Neuronal stem cell (in vitro differentiated cells): ENCODE measurements around the gene CSDE1.

ENCODE experiments used
- DNase-seq: peaks from one replicate; pipeline ENCODE4 v3.0.0-alpha.2; 2013; ENCODE audit warnings: low spot score
- H2AFZ ChIP-seq: one replicate; pipeline ENCODE4 v1.6.1; 2013; ENCODE audit warnings: mild to moderate bottlenecking, low read length, inconsistent platforms
- H2AK5ac ChIP-seq: 2 replicates; pipeline ENCODE4 v1.6.1; 2013; ENCODE audit warnings: low read depth, mild to moderate bottlenecking, inconsistent platforms, low read length, moderate library complexity, mixed read lengths
- H2BK120ac ChIP-seq: 2 replicates; pipeline ENCODE4 v1.6.1; 2013; ENCODE audit warnings: low read depth, mild to moderate bottlenecking, inconsistent platforms, low read length, moderate library complexity, mixed read lengths
- H2BK12ac ChIP-seq: one replicate; pipeline ENCODE4 v1.6.1; 2013; ENCODE audit warnings: low read length, inconsistent platforms
- H2BK15ac ChIP-seq: 2 replicates; pipeline ENCODE4 v1.6.1; 2013; ENCODE audit warnings: mild to moderate bottlenecking, low read length, inconsistent platforms, mixed read lengths
- H2BK5ac ChIP-seq: one replicate; pipeline ENCODE4 v1.6.1; 2013; ENCODE audit warnings: inconsistent platforms, mild to moderate bottlenecking, low read length, moderate library complexity
- H3K14ac ChIP-seq: one replicate; pipeline ENCODE4 v1.6.1; 2013; ENCODE audit warnings: low read length, inconsistent platforms
- H3K18ac ChIP-seq: 2 replicates; pipeline ENCODE4 v1.6.1; 2013; ENCODE audit warnings: low read length, inconsistent platforms
- H3K23ac ChIP-seq: 2 replicates; pipeline ENCODE4 v1.6.1; 2013; ENCODE audit warnings: low read depth, mild to moderate bottlenecking, mixed read lengths, low read length, inconsistent platforms; ENCODE audit not compliant: poor library complexity
- H3K27ac ChIP-seq: replicated peaks from 3 replicates; pipeline ENCODE4 v1.5.1; 2013; ENCODE audit warnings: low read length, inconsistent platforms
- H3K27me3 ChIP-seq, 3 experiments: 2 replicates each; pipeline ENCODE4 v1.6.1; 2013; ENCODE audit warnings: low read length in 3 of 3, mild to moderate bottlenecking in 2 of 3, inconsistent platforms in 1 of 3, low read depth in 1 of 3, mixed read lengths in 1 of 3, moderate library complexity in 1 of 3; ENCODE audit not compliant: control insufficient read depth in 3 of 3, insufficient read depth in 3 of 3
- H3K36me3 ChIP-seq, 2 donors: replicated peaks in 1 of 2; 2 replicates each; pipeline ENCODE4 v1.6.1; 2013; ENCODE audit warnings: low read length in 2 of 2; ENCODE audit not compliant: control insufficient read depth in 2 of 2, insufficient read depth in 2 of 2
- H3K4ac ChIP-seq: 2 replicates; pipeline ENCODE4 v1.6.1; 2013; ENCODE audit warnings: inconsistent platforms, mild to moderate bottlenecking, low read length, moderate library complexity
- H3K4me1 ChIP-seq, 2 donors: 1 replicate in 1 of 2; 2 replicates in 1 of 2; pipeline ENCODE4 v1.6.1; 2013; ENCODE audit warnings: low read length in 2 of 2, low read depth in 1 of 2; ENCODE audit not compliant: control insufficient read depth in 2 of 2, insufficient read depth in 1 of 2
- H3K4me2 ChIP-seq: one replicate; pipeline ENCODE4 v1.6.1; 2013; ENCODE audit warnings: mild to moderate bottlenecking, low read length, inconsistent platforms; ENCODE audit not compliant: insufficient read depth, poor library complexity, severe bottlenecking
- H3K4me3 ChIP-seq, 2 donors: 2 replicates each; pipeline ENCODE4 v1.5.1; 2013; ENCODE audit warnings: low read length in 2 of 2, mild to moderate bottlenecking in 2 of 2, inconsistent platforms in 1 of 2, moderate library complexity in 1 of 2
- H3K79me1 ChIP-seq: one replicate; pipeline ENCODE4 v1.6.1; 2013; ENCODE audit warnings: low read depth, mild to moderate bottlenecking, inconsistent platforms, low read length, moderate library complexity
- H3K9ac ChIP-seq: one replicate; pipeline ENCODE4 v1.6.1; 2013; ENCODE audit warnings: mild to moderate bottlenecking, low read depth, low read length, inconsistent platforms; ENCODE audit not compliant: poor library complexity
- H3K9me3 ChIP-seq, 2 donors: replicated peaks in 1 of 2; 2 replicates each; pipeline versions ENCODE3 to v1.6.1; 2013; ENCODE audit warnings: low read length in 2 of 2, mild to moderate bottlenecking in 2 of 2, inconsistent platforms in 1 of 2, low read depth in 1 of 2, mixed read lengths in 1 of 2, moderate library complexity in 1 of 2; ENCODE audit not compliant: control insufficient read depth in 2 of 2, insufficient read depth in 1 of 2
- H4K8ac ChIP-seq: one replicate; pipeline ENCODE4 v1.6.1; 2013; ENCODE audit warnings: low read depth, mild to moderate bottlenecking, inconsistent platforms, low read length, moderate library complexity
- H4K91ac ChIP-seq: one replicate; pipeline ENCODE4 v1.6.1; 2013; ENCODE audit warnings: low read length, low read depth, mild to moderate bottlenecking, inconsistent platforms; ENCODE audit not compliant: poor library complexity
- WGBS, 2 donors: extraction: QIAGEN DNeasy Blood & Tissue Kit; methylation state at CpG; one replicate each; pipeline ENCODE4 v1.1.7; 2013; ENCODE audit warnings: missing lambda C conversion rate in 2 of 2, mixed read lengths in 1 of 2; ENCODE audit not compliant: insufficient read length in 2 of 2, insufficient replicate concordance in 1 of 2; ENCODE audit errors: extremely low coverage in 2 of 2; 5-methylcytosine and 5-hydroxymethylcytosine counted together

The CSDE1 gene

GRCh38 chr1:114740331-114740730 lies 17.5 kb downstream of the CSDE1 start:
- Histone ChIP-seq H3K4ac (no peak overlapping the region), H3K23ac (no peak overlapping the region), H2BK12ac (no peak overlapping the region), H3K27ac (no peak overlapping the region), H4K91ac (no peak overlapping the region), H4K8ac (no peak overlapping the region), H3K4me3 (no peak overlapping the region), H3K9me3 (no peaks in the 10 kb centered on the region), H3K4me1 (no peaks in the 10 kb centered on the region), H3K9ac (no peak overlapping the region), H2BK5ac (no peak overlapping the region), H2BK15ac (no peak overlapping the region), H2AK5ac (no peak overlapping the region), H3K27me3 (no peaks in the 10 kb centered on the region), H3K4me2 (no peak overlapping the region), H3K14ac (no peak overlapping the region), H3K36me3 (peaks cover 15 to 99% of the 10 kb centered on the region in 2 donors), H2BK120ac (no peak overlapping the region), H2AFZ (no peak overlapping the region), H3K79me1 (no peaks in the 10 kb centered on the region), H3K18ac (no peak overlapping the region)
- DNase-seq, result no peak
- WGBS, 2 donors, result no CpG with 5 or more reads among the region's 1 CpG

- Histone ChIP-seq H3K18ac (no peak overlapping the region), H3K4me2 (no peak overlapping the region), H3K9ac (no peak overlapping the region), H4K8ac (no peak overlapping the region), H3K4me1 (no peaks in the 10 kb centered on the region), H2AFZ (no peak overlapping the region), H2BK5ac (no peak overlapping the region), H2BK120ac (no peak overlapping the region), H3K4ac (no peak overlapping the region), H3K14ac (no peak overlapping the region), H2BK12ac (no peak overlapping the region), H2BK15ac (no peak overlapping the region), H2AK5ac (no peak overlapping the region), H3K4me3 (no peak overlapping the region), H3K23ac (no peak overlapping the region), H3K27ac (no peak overlapping the region), H3K79me1 (no peaks in the 10 kb centered on the region), H3K9me3 (no peaks in the 10 kb centered on the region), H3K27me3 (no peaks in the 10 kb centered on the region), H4K91ac (no peak overlapping the region), H3K36me3 (peaks cover 23 to 99% of the 10 kb centered on the region in 2 donors)
- no CpG with 5 or more reads among the region's 6 CpGs for WGBS, 2 donors
- DNase-seq, result no peak
Measured at GRCh38 chr1:114737314-114737849, 20.4 kb downstream of the CSDE1 start.

GRCh38 chr1:114735479-114735878 lies 22.3 kb downstream of the CSDE1 start:
- Histone ChIP-seq H2BK15ac (no peak overlapping the region), H3K4ac (no peak overlapping the region), H3K9ac (no peak overlapping the region), H4K8ac (no peak overlapping the region), H4K91ac (no peak overlapping the region), H2AK5ac (no peak overlapping the region), H2AFZ (no peak overlapping the region), H3K4me1 (no peaks in the 10 kb centered on the region), H3K4me3 (no peak overlapping the region), H2BK120ac (no peak overlapping the region), H2BK5ac (no peak overlapping the region), H3K36me3 (peaks cover 30 to 99% of the 10 kb centered on the region in 2 donors), H3K9me3 (no peaks in the 10 kb centered on the region), H3K79me1 (no peaks in the 10 kb centered on the region), H3K27ac (no peak overlapping the region), H3K14ac (no peak overlapping the region), H3K23ac (no peak overlapping the region), H3K27me3 (no peaks in the 10 kb centered on the region), H2BK12ac (no peak overlapping the region), H3K4me2 (no peak overlapping the region), H3K18ac (no peak overlapping the region)
- WGBS, 2 donors, result no CpG with 5 or more reads among the region's 1 CpG
- no peak for DNase-seq

GRCh38 chr1:114729782-114730181 lies 28.0 kb downstream of the CSDE1 start:
- DNase-seq, result no peak
- WGBS, 2 donors, result no CpG with 5 or more reads among the region's 1 CpG
- no peak overlapping the region for H2BK5ac ChIP-seq
- no peak overlapping the region for H3K27ac ChIP-seq
- no peak overlapping the region for H2BK120ac ChIP-seq
- no peak overlapping the region for H4K8ac ChIP-seq
- H3K36me3 ChIP-seq, result peaks cover 34 to 99% of the 10 kb centered on the region in 2 donors
- no peak overlapping the region for H3K4ac ChIP-seq
- no peak overlapping the region for H2BK15ac ChIP-seq
- no peak overlapping the region for H2AFZ ChIP-seq
- no peaks in the 10 kb centered on the region for H3K9me3 ChIP-seq
- no peak overlapping the region for H3K18ac ChIP-seq
- H3K4me1 ChIP-seq, result no peaks in the 10 kb centered on the region
- no peak overlapping the region for H3K4me2 ChIP-seq
- no peak overlapping the region for H2AK5ac ChIP-seq
- H3K14ac ChIP-seq, result no peak overlapping the region
- H3K79me1 ChIP-seq, result no peaks in the 10 kb centered on the region
- H3K4me3 ChIP-seq, result no peak overlapping the region
- H3K27me3 ChIP-seq, result no peaks in the 10 kb centered on the region
- H3K9ac ChIP-seq, result no peak overlapping the region
- no peak overlapping the region for H4K91ac ChIP-seq
- H2BK12ac ChIP-seq, result no peak overlapping the region
- H3K23ac ChIP-seq, result no peak overlapping the region
